Measurements from ENCODE around the gene NTM.

Gene NTM

DNA sequence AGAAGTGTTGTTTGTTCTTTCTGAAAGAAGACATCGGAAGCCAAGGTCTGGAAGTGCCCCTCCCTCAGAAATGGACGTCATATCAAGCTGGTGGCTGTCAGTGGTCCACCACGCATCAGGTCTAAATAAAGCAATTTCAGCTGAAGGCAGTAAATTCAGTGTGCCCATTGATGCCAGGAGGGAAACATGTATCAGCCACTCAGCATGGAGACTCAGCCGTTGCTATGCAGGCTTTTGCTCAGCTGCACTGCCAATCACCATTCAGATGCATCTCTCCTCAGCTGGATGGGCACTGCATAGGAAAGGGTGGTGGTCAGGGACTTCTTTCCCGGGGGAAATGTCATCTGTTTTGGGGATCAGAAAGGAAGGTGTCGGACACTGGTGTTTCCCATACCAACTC, 878.2 kb downstream of the NTM start:
- peaks cover 21% of the 10 kb centered on the region for H3K4me1 ChIP-seq (ENCODE audit: control insufficient read depth, insufficient read depth, low read depth, low read length)
- no peak overlapping the region for H3K4ac ChIP-seq (ENCODE audit: low read depth in 1 of 2, low read length in 2 of 2)
- H2AK5ac ChIP-seq (ENCODE audit: low read length, severe bottlenecking): no peak overlapping the region
- H2BK15ac ChIP-seq (ENCODE audit: low read depth, poor library complexity, severe bottlenecking): no peak overlapping the region
- WGBS: 86% methylated on average over 6 of the region's 6 CpGs
- peaks cover 5% of the 10 kb centered on the region for H3K9me3 ChIP-seq (ENCODE audit: control insufficient read depth, low read length)
- no peak overlapping the region for H2BK5ac ChIP-seq (ENCODE audit: low read depth, low read length, poor library complexity, severe bottlenecking)
- no peak overlapping the region for H4K8ac ChIP-seq (ENCODE audit: low read length)
- H3K27me3 ChIP-seq (ENCODE audit: control insufficient read depth in 1 of 2, insufficient read depth in 1 of 2, low read length in 2 of 2): no peaks in the 10 kb centered on the region
- H2AFZ ChIP-seq (ENCODE audit: low read depth, low read length): no peak overlapping the region
- no peak overlapping the region for H2BK12ac ChIP-seq (ENCODE audit: low read length in 2 of 2)
- no peak overlapping the region for H3K27ac ChIP-seq (ENCODE audit: low read length, poor library complexity, severe bottlenecking)
- no peak overlapping the region for H3K18ac ChIP-seq (ENCODE audit: low read depth in 1 of 2, low read length in 2 of 2)
- peaks cover 0 to 23% of the 10 kb centered on the region in 2 experiments for H3K36me3 ChIP-seq (ENCODE audit: control insufficient read depth in 1 of 2, insufficient read depth in 2 of 2, low read depth in 1 of 2, low read length in 2 of 2)
- no peak for DNase-seq
- peaks cover 51% of the 10 kb centered on the region for H3K79me1 ChIP-seq (replicated peaks; ENCODE audit: low read length, poor library complexity, severe bottlenecking)
- no peak overlapping the region for H3K9ac ChIP-seq (ENCODE audit: low read length)
- no peak overlapping the region for H3K4me2 ChIP-seq (ENCODE audit: low read length, poor library complexity, severe bottlenecking)
- H3K23ac ChIP-seq (ENCODE audit: low read length in 2 of 2): no peak overlapping the region
- H3K4me3 ChIP-seq (ENCODE audit: insufficient read depth in 1 of 2, low read depth in 1 of 2, low read length in 2 of 2): no peak overlapping the region
- H2BK120ac ChIP-seq (ENCODE audit: low read depth, low read length): no peak overlapping the region
- no peak overlapping the region for H4K91ac ChIP-seq (ENCODE audit: low read length)
- no peak overlapping the region for H3K14ac ChIP-seq (ENCODE audit: low read length in 2 of 2)

DNA sequence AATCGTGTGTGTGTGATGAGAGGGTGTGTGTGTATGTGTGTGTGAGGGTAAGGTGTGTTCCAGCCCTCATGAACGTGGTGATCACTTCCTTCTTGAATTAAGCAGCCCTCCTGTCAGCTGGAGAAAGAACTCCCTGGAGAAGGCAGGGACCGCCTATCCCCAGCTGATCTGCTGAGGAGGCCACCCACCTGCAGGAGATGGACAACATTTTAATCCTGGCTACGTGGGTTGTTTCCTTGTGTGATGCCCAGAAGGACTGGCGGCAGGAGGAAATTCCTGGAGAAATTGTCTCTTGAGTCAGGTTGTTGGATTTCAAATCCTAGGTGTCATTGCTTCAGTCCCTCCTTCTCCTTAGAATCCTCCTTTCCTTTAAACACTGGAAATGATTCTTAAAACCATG, 878.8 kb downstream of the NTM start:
- Histone ChIP-seq H3K79me1 (replicated peaks; ENCODE audit: low read length, poor library complexity, severe bottlenecking) (peaks cover 52% of the 10 kb centered on the region), H3K4me1 (ENCODE audit: control insufficient read depth, insufficient read depth, low read depth, low read length) (peaks cover 18% of the 10 kb centered on the region), H3K9me3 (ENCODE audit: control insufficient read depth, low read length) (peaks cover 5% of the 10 kb centered on the region), H4K91ac (ENCODE audit: low read length) (no peak overlapping the region), H3K9ac (ENCODE audit: low read length) (no peak overlapping the region), H3K27me3 (ENCODE audit: control insufficient read depth in 1 of 2, insufficient read depth in 1 of 2, low read length in 2 of 2) (no peaks in the 10 kb centered on the region), H3K4ac (ENCODE audit: low read depth in 1 of 2, low read length in 2 of 2) (no peak overlapping the region), H4K8ac (ENCODE audit: low read length) (no peak overlapping the region), H3K4me2 (ENCODE audit: low read length, poor library complexity, severe bottlenecking) (no peak overlapping the region), H2AK5ac (ENCODE audit: low read length, severe bottlenecking) (no peak overlapping the region), H3K23ac (ENCODE audit: low read length in 2 of 2) (no peak overlapping the region), H2AFZ (ENCODE audit: low read depth, low read length) (no peak overlapping the region), H3K18ac (ENCODE audit: low read depth in 1 of 2, low read length in 2 of 2) (no peak overlapping the region), H3K36me3 (ENCODE audit: control insufficient read depth in 1 of 2, insufficient read depth in 2 of 2, low read depth in 1 of 2, low read length in 2 of 2) (peaks cover 0 to 24% of the 10 kb centered on the region in 2 experiments), H3K14ac (ENCODE audit: low read length in 2 of 2) (no peak overlapping the region), H2BK15ac (ENCODE audit: low read depth, poor library complexity, severe bottlenecking) (no peak overlapping the region), H2BK12ac (ENCODE audit: low read length in 2 of 2) (no peak overlapping the region), H3K4me3 (ENCODE audit: insufficient read depth in 1 of 2, low read depth in 1 of 2, low read length in 2 of 2) (no peak overlapping the region), H3K27ac (ENCODE audit: low read length, poor library complexity, severe bottlenecking) (no peak overlapping the region), H2BK120ac (ENCODE audit: low read depth, low read length) (no peak overlapping the region), H2BK5ac (ENCODE audit: low read depth, low read length, poor library complexity, severe bottlenecking) (no peak overlapping the region)
- WGBS: 73% methylated on average over 4 of the region's 5 CpGs
- no peak for DNase-seq

DNA sequence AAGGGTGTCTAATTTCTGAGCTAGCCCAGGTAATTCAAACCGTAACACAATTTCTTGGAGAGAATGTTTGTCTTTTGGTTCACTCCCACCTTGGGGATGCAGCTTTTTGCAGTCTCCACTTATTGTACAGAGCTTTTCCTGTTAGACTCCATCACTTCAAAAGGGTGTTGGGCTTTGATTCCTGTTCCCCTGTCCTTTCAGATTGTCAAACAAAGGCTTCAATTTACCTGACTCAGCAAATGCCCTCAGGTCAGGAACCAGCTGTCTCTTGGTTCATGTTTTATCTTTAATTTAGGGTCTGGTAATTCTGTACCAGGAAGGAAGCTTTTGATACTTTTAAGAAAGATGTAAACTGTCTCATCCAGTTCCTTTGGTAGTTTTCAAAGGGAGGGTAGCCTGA, 880.6 kb downstream of the NTM start:
- peaks cover 51% of the 10 kb centered on the region for H3K79me1 ChIP-seq (replicated peaks; ENCODE audit: low read length, poor library complexity, severe bottlenecking)
- no peak overlapping the region for H3K4me3 ChIP-seq (ENCODE audit: insufficient read depth in 1 of 2, low read depth in 1 of 2, low read length in 2 of 2)
- peaks cover 5% of the 10 kb centered on the region for H3K9me3 ChIP-seq (ENCODE audit: control insufficient read depth, low read length)
- no peak overlapping the region for H2BK15ac ChIP-seq (ENCODE audit: low read depth, poor library complexity, severe bottlenecking)
- H3K4me2 ChIP-seq (ENCODE audit: low read length, poor library complexity, severe bottlenecking): no peak overlapping the region
- H3K9ac ChIP-seq (ENCODE audit: low read length): no peak overlapping the region
- no peak overlapping the region for H2AFZ ChIP-seq (ENCODE audit: low read depth, low read length)
- H3K4ac ChIP-seq (ENCODE audit: low read depth in 1 of 2, low read length in 2 of 2): no peak overlapping the region
- H2BK5ac ChIP-seq (ENCODE audit: low read depth, low read length, poor library complexity, severe bottlenecking): no peak overlapping the region
- H3K18ac ChIP-seq (ENCODE audit: low read depth in 1 of 2, low read length in 2 of 2): no peak overlapping the region
- H3K23ac ChIP-seq (ENCODE audit: low read length in 2 of 2): no peak overlapping the region
- 100% methylated on average over 1 of the region's 1 CpG for WGBS
- peaks cover 0 to 29% of the 10 kb centered on the region in 2 experiments for H3K36me3 ChIP-seq (ENCODE audit: control insufficient read depth in 1 of 2, insufficient read depth in 2 of 2, low read depth in 1 of 2, low read length in 2 of 2)
- H2BK120ac ChIP-seq (ENCODE audit: low read depth, low read length): no peak overlapping the region
- H3K27ac ChIP-seq (ENCODE audit: low read length, poor library complexity, severe bottlenecking): no peak overlapping the region
- H4K91ac ChIP-seq (ENCODE audit: low read length): no peak overlapping the region
- no peaks in the 10 kb centered on the region for H3K27me3 ChIP-seq (ENCODE audit: control insufficient read depth in 1 of 2, insufficient read depth in 1 of 2, low read length in 2 of 2)
- no peak overlapping the region for H4K8ac ChIP-seq (ENCODE audit: low read length)
- H2AK5ac ChIP-seq (ENCODE audit: low read length, severe bottlenecking): no peak overlapping the region
- peaks cover 4% of the 10 kb centered on the region for H3K4me1 ChIP-seq (ENCODE audit: control insufficient read depth, insufficient read depth, low read depth, low read length)
- DNase-seq: no peak
- H3K14ac ChIP-seq (ENCODE audit: low read length in 2 of 2): no peak overlapping the region
- H2BK12ac ChIP-seq (ENCODE audit: low read length in 2 of 2): no peak overlapping the region

DNA sequence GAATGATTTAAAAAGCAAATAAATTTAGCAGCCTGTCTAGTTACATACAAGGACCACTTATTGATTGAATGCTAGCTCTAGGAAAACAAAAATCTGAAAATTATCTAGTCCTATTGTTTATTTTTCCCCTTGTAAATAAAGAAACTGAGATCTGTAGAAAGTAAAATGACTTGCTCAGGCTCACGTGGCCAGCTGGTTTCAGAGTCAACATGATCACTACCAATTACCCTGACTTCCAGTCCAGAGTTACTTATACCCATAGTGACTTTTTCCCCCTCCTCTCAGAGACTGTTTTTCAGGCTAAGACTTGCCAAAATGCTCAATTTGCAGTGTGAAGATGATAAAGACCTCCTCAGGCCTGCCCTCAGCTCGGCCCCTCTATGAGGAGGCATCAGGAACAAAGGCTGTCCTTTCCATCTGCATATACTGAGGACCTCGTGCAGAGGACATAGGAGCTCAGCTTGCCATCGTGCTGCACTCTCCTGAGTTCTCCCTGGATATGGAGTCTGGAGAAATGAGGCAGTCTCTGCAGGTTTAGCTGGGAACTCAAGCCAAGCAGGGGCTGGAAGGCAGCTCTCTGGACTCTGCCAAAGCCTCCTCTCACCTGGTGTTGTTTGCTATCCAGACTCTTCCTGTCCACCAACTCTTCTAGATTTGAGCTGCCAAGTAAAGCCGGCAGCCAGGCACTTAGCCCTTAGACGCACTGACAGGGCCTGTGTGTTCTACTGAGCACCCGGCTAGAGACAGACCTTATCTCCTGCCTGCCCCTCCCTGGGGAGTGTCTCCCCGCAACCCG, 883.3 kb downstream of the NTM start:
- H2AK5ac ChIP-seq (ENCODE audit: low read length, severe bottlenecking): no peak overlapping the region
- H2AFZ ChIP-seq (ENCODE audit: low read depth, low read length): no peak overlapping the region
- H3K14ac ChIP-seq (ENCODE audit: low read length in 2 of 2): no peak overlapping the region
- H3K18ac ChIP-seq (ENCODE audit: low read depth in 1 of 2, low read length in 2 of 2): no peak overlapping the region
- no peak overlapping the region for H3K4me2 ChIP-seq (ENCODE audit: low read length, poor library complexity, severe bottlenecking)
- WGBS: 79% methylated on average over 9 of the region's 9 CpGs
- no peak overlapping the region for H3K23ac ChIP-seq (ENCODE audit: low read length in 2 of 2)
- no peak overlapping the region for H3K4ac ChIP-seq (ENCODE audit: low read depth in 1 of 2, low read length in 2 of 2)
- no peak overlapping the region for H3K27ac ChIP-seq (ENCODE audit: low read length, poor library complexity, severe bottlenecking)
- no peak overlapping the region for H3K9ac ChIP-seq (ENCODE audit: low read length)
- no peak overlapping the region for H2BK5ac ChIP-seq (ENCODE audit: low read depth, low read length, poor library complexity, severe bottlenecking)
- H3K36me3 ChIP-seq (ENCODE audit: control insufficient read depth in 1 of 2, insufficient read depth in 2 of 2, low read depth in 1 of 2, low read length in 2 of 2): peaks cover 0 to 30% of the 10 kb centered on the region in 2 experiments
- peaks cover 50% of the 10 kb centered on the region for H3K79me1 ChIP-seq (replicated peaks; ENCODE audit: low read length, poor library complexity, severe bottlenecking)
- H3K27me3 ChIP-seq (ENCODE audit: control insufficient read depth in 1 of 2, insufficient read depth in 1 of 2, low read length in 2 of 2): no peaks in the 10 kb centered on the region
- H2BK12ac ChIP-seq (ENCODE audit: low read length in 2 of 2): no peak overlapping the region
- peaks cover 5% of the 10 kb centered on the region for H3K9me3 ChIP-seq (ENCODE audit: control insufficient read depth, low read length)
- H3K4me1 ChIP-seq (ENCODE audit: control insufficient read depth, insufficient read depth, low read depth, low read length): peaks cover 2% of the 10 kb centered on the region
- no peak for DNase-seq
- no peak overlapping the region for H3K4me3 ChIP-seq (ENCODE audit: insufficient read depth in 1 of 2, low read depth in 1 of 2, low read length in 2 of 2)
- H4K91ac ChIP-seq (ENCODE audit: low read length): no peak overlapping the region
- H2BK120ac ChIP-seq (ENCODE audit: low read depth, low read length): no peak overlapping the region
- H2BK15ac ChIP-seq (ENCODE audit: low read depth, poor library complexity, severe bottlenecking): no peak overlapping the region
- H4K8ac ChIP-seq (ENCODE audit: low read length): no peak overlapping the region

Measured in mesenchymal stem cell (in vitro differentiated cells and primary cell).